ENCODE data around the gene PSMD1.

DNA sequence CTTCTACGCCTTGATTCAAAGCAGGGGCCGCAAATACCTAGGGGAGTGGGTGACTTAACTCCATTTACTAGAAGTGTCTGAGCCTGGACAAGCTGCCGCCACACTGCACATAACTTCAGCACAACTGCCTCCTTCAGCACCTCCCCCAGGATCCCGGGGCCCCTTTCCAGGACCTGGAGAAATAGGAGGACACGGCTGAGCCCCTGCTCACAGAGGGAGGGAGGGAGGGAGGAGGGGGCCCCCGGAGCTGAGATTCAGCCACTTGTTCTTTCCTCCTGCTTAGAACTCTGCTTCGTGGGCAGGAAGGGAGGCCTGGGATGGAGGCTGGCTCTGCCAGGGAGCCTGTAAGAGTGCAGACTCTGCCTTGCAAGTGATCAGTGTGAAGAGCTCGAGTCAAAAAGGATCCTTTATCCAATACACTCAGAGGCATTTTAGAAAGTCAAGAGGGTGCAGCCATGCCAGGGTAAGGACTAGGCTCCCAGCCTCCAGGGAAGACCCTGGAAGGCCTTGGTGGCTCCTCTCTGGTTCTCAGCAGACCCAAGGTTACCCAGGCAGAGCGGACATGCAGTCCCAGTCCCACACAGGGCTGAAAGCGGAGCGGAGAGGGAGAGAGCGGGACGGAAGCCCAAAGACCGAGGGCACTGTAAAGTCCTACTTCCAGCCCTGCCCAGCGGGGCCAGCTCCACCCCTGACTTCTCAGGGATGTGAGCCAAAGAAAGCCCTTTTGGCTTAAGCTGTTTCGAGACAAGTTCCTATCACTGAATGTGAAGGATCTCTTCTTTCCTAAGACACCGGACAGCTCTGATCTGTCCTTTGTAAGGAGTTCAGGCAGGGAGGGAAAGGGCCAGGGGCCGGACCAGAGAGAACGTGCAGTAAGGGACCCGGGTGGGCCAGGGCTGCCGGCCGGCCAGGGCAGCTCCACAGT, 133.2 kb downstream of the PSMD1 start:
- TF ChIP-seq CTCF (IDR thresholded peaks at IDR 0.05): no peak
- no peak for TF ChIP-seq POLR2A (IDR thresholded peaks at IDR 0.05)
- peak in 1 of 3 donors; percentile 5 for TF ChIP-seq POLR2AphosphoS5 (IDR thresholded peaks at IDR 0.05)
- TF ChIP-seq EP300 (IDR thresholded peaks at IDR 0.05; ENCODE audit: low read depth): no peak
